Thymus (tissue), 11 donors: ENCODE measurements around the gene TNFSF12. TPM values are rescaled to one million over a fixed set of nuclear protein-coding genes. Genes with fewer than 3 reads are reported as not detected.

Source experiments
- DNase-seq, 9 donors: peaks; one replicate each; pipeline ENCODE4 v3.0.0-alpha.2; 2013; ENCODE audit warnings: low spot score in 9 of 9, low read depth in 6 of 9, missing footprints in 1 of 9
- H3K27ac ChIP-seq, 2 donors: one replicate each; pipeline ENCODE4 v1.5.1; 2013; ENCODE audit warnings: control low read depth in 1 of 2, low read depth in 1 of 2, low read length in 1 of 2, mild to moderate bottlenecking in 1 of 2, moderate library complexity in 1 of 2
- H3K27me3 ChIP-seq, 2 donors: one replicate each; pipeline ENCODE4 v1.5.1; 2013; ENCODE audit warnings: low read length in 1 of 2; ENCODE audit not compliant: control insufficient read depth in 2 of 2, insufficient read depth in 1 of 2
- H3K36me3 ChIP-seq, 2 donors: one replicate each; pipeline ENCODE4 v1.5.1; 2013; ENCODE audit warnings: low read length in 1 of 2, mild to moderate bottlenecking in 1 of 2, moderate library complexity in 1 of 2; ENCODE audit not compliant: control insufficient read depth in 2 of 2, insufficient read depth in 2 of 2
- H3K4me1 ChIP-seq, 2 donors: one replicate each; pipeline ENCODE4 v1.5.1; 2013; ENCODE audit warnings: low read length in 2 of 2; ENCODE audit not compliant: control insufficient read depth in 2 of 2, insufficient read depth in 2 of 2
- H3K4me3 ChIP-seq, 2 donors: one replicate each; pipeline ENCODE4 v1.5.1; 2013; ENCODE audit warnings: low read length in 2 of 2, control low read depth in 1 of 2, mild to moderate bottlenecking in 1 of 2
- H3K9me3 ChIP-seq, 2 donors: one replicate each; pipeline ENCODE4 v1.5.1; 2013; ENCODE audit warnings: low read length in 1 of 2, mild to moderate bottlenecking in 1 of 2; ENCODE audit not compliant: control insufficient read depth in 2 of 2, insufficient read depth in 1 of 2
- WGBS: extraction: QIAGEN DNeasy Blood & Tissue Kit; methylation state at CpG from one replicate; pipeline ENCODE4 v1.1.7; 2013; 5-methylcytosine and 5-hydroxymethylcytosine counted together
- polyA plus RNA-seq: library from polyadenylated mRNA; stranded (reverse); fragments of 200-250 nt; gene quantifications from one replicate; pipeline ENCODE4 v1.2.3, GENCODE V29; 2013
- total RNA-seq: library from RNA; stranded (reverse); fragments of 120-200 nt; gene quantifications from one replicate; pipeline ENCODE4 v1.2.4, GENCODE V29; 2013
- donor health status: healthy.

Gene TNFSF12
- total and polyA plus RNA-seq, 2 donors = 4.2 to 21.3 TPM

DNA sequence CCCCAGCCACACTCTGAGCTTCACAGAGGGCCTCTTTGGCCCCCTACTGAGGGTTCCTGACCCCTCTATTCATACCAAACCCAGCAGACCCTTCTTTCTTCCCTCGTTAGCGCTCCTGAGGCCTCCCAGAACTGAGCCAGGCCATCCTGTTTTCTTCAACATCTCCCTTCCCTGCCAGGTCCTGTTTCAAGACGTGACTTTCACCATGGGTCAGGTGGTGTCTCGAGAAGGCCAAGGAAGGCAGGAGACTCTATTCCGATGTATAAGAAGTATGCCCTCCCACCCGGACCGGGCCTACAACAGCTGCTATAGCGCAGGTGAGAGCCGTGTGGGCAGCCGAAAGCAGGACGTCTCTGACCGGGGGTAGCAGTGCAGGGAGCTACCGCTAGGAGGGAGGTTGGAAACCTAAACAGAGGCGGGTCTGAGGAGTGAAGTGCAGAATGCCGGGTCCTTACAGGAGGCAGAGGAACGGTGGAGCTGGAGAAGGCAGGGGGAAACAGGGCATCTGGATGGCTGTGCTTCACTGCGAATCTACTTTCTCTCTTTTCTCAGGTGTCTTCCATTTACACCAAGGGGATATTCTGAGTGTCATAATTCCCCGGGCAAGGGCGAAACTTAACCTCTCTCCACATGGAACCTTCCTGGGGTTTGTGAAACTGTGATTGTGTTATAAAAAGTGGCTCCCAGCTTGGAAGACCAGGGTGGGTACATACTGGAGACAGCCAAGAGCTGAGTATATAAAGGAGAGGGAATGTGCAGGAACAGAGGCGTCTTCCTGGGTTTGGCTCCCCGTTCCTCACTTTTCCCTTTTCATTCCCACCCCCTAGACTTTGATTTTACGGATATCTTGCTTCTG is 11.5 kb downstream of the TNFSF12 start:
- peaks cover 30 to 59% of the 10 kb centered on the region in 2 donors for H3K4me1 ChIP-seq
- 49% methylated on average over 22 of the region's 22 CpGs for WGBS
- peak overlapping the region; percentile 12 to 51 for H3K27ac ChIP-seq
- H3K27me3 ChIP-seq = peaks cover 0 to 20% of the 10 kb centered on the region in 2 donors
- peaks cover 19 to 24% of the 10 kb centered on the region in 2 donors for H3K36me3 ChIP-seq
- peak overlapping the region; percentile 69 to 82 for H3K4me3 ChIP-seq
- DNase-seq = peak in 2 of 9 donors; percentile 65 to 72
- peaks cover 0 to 8% of the 10 kb centered on the region in 2 donors for H3K9me3 ChIP-seq

DNA sequence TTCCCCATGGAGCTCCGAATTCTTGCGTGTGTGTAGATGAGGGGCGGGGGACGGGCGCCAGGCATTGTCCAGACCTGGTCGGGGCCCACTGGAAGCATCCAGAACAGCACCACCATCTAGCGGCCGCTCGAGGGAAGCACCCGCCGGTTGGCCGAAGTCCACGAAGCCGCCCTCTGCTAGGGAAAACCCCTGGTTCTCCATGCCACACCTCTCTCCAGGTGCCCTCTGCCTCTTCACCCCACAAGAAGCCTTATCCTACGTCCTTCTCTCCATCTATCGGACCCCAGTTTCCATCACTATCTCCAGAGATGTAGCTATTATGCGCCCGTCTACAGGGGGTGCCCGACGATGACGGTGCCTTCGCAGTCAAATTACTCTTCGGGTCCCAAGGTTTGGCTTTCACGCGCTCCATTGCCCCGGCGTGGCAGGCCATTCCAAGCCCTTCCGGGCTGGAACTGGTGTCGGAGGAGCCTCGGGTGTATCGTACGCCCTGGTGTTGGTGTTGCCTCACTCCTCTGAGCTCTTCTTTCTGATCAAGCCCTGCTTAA is 12.2 kb downstream of the TNFSF12 start:
- Histone ChIP-seq H3K36me3 (peaks cover 23 to 31% of the 10 kb centered on the region in 2 donors), H3K27ac (peak overlapping the region; percentile 92 to 93), H3K9me3 (peaks cover 0 to 8% of the 10 kb centered on the region in 2 donors), H3K4me1 (peaks cover 30 to 59% of the 10 kb centered on the region in 2 donors), H3K27me3 (peaks cover 0 to 20% of the 10 kb centered on the region in 2 donors), H3K4me3 (peak overlapping the region; percentile 69 to 82)
- peak in 5 of 9 donors; percentile 73 to 83 (median 81) for DNase-seq
- 1% methylated on average over 32 of the region's 32 CpGs for WGBS

DNA sequence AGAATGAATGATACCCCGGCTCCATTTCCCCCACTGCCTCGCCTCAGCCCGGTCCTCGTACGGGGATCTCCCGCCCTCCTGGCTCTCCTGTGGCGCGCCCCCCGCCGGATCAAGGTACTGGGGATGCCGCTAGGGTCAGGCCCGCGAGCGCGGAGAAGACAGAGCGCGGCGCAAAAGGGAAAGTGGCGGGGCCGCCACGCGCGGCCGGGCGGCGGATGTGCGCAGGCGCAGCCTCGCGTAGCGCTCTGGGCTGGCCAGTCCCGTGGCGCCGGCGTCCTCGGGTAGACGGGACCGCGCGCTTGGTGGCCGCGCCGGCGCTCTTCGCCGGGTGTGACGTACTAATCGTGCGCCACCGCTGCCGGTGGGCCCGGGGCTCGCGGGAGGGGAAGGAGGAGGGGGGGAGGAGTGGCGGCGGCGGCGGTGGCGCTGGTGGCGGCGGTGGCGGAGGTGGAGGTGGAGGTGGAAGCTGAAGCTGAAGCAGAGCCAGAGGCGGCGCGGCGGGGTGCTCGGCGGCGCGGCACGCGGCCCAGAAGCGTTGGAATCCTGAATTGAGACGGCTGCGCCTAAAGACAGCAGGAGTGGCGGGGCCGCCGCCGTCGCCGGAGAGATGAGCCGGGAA is 12.8 kb downstream of the TNFSF12 start, which contains the start of gene SENP3:
Gene SENP3 (plus strand): TSS at position 331 of the 619 bp plus-strand sequence. CDS start 1,158 bp downstream, outside the sequence.
- peaks cover 0 to 20% of the 10 kb centered on the region in 2 donors for H3K27me3 ChIP-seq
- DNase-seq = peak in 8 of 9 donors; percentile 65 to 91 (median 81)
- peak within 1 kb of the TSS; percentile 92 to 93 for H3K27ac ChIP-seq
- H3K4me1 ChIP-seq = peaks cover 30 to 59% of the 10 kb centered on the region in 2 donors
- H3K9me3 ChIP-seq = peaks cover 0 to 8% of the 10 kb centered on the region in 2 donors
- under 1% methylated on average over 82 of the region's 82 CpGs for WGBS
- peaks cover 23 to 36% of the 10 kb centered on the region in 2 donors for H3K36me3 ChIP-seq
- peak within 1 kb of the TSS; percentile 69 to 82 for H3K4me3 ChIP-seq

DNA sequence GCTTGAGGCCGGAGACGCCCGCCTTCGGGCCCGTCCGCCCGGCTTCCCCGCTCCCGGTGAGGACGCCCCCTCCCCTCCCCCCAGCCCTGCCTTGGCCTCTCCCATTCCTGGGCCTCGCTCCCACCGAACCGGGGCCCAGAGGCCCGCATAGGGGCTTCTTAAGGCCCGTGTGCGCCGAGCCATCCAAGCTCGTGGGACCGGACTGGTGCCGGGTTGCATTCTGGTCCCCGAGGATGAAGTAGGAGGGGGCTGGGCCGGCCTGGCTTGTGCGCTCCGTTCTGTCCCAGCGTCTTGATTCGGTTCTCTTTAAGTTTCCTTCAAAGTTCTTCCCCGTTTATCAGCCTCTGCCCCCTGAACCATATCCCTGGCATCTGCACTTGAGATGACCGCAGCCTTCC is 13.3 kb downstream of the TNFSF12 start:
- peaks cover 28 to 41% of the 10 kb centered on the region in 2 donors for H3K36me3 ChIP-seq
- WGBS = under 1% methylated on average over 28 of the region's 28 CpGs
- peaks cover 0 to 20% of the 10 kb centered on the region in 2 donors for H3K27me3 ChIP-seq
- H3K9me3 ChIP-seq = peaks cover 0 to 8% of the 10 kb centered on the region in 2 donors
- no peak for DNase-seq
- peaks cover 30 to 56% of the 10 kb centered on the region in 2 donors for H3K4me1 ChIP-seq
- H3K4me3 ChIP-seq = peak overlapping the region; percentile 69 to 82
- H3K27ac ChIP-seq = peak overlapping the region; percentile 64 to 93

DNA sequence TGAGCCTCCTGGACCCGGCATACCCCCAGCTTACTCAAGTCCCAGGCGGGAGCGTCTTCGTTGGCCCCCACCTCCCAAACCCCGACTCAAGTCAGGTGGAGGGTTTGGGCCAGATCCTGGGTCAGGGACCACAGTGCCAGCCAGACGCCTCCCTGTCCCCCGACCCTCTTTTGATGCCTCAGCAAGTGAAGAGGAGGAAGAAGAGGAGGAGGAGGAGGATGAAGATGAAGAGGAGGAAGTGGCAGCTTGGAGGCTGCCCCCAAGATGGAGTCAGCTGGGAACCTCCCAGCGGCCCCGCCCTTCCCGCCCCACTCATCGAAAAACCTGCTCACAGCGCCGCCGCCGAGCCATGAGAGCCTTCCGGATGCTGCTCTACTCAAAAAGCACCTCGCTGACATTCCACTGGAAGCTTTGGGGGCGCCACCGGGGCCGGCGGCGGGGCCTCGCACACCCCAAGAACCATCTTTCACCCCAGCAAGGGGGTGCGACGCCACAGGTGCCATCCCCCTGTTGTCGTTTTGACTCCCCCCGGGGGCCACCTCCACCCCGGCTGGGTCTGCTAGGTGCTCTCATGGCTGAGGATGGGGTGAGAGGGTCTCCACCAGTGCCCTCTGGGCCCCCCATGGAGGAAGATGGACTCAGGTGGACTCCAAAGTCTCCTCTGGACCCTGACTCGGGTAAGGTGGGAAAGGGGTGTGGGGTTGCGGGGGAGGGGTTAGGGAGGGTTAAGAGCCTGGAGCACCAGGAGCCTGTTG is 14.4 kb downstream of the TNFSF12 start:
- WGBS = 96% methylated on average over 30 of the region's 30 CpGs
- Histone ChIP-seq H3K36me3 (peaks cover 30 to 47% of the 10 kb centered on the region in 2 donors), H3K27ac (no peak overlapping the region), H3K4me1 (peaks cover 25 to 45% of the 10 kb centered on the region in 2 donors), H3K27me3 (peaks cover 0 to 14% of the 10 kb centered on the region in 2 donors), H3K9me3 (peaks cover 0 to 5% of the 10 kb centered on the region in 2 donors), H3K4me3 (no peak overlapping the region)
- DNase-seq = no peak

DNA sequence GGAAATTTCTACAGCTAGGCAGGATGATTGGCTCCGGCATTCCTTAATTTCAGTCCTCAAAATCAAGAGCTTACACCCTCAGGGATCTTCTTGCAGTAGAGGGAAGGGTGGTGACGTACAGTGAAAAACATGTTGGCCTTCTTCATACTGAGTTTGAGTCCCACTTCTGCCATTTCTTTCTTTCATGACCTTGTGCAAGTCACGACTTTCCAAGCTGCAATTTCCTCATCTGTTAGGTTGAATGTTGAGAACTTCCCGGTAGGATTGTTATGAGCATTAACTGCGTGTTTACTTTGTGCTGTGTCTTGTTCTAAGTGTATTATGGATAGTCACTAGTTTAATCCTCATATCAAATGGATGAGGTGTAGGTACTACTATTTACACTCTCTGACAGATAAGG is 20.7 kb downstream of the TNFSF12 start:
- DNase-seq = no peak
- H3K27me3 ChIP-seq = no peaks in the 10 kb centered on the region
- H3K36me3 ChIP-seq = peaks cover 38 to 66% of the 10 kb centered on the region in 2 donors
- 98% methylated on average over 5 of the region's 5 CpGs for WGBS
- H3K9me3 ChIP-seq = peaks cover 0 to 3% of the 10 kb centered on the region in 2 donors
- H3K4me3 ChIP-seq = no peak overlapping the region
- H3K27ac ChIP-seq = no peak overlapping the region
- H3K4me1 ChIP-seq = peaks cover 3 to 15% of the 10 kb centered on the region in 2 donors

DNA sequence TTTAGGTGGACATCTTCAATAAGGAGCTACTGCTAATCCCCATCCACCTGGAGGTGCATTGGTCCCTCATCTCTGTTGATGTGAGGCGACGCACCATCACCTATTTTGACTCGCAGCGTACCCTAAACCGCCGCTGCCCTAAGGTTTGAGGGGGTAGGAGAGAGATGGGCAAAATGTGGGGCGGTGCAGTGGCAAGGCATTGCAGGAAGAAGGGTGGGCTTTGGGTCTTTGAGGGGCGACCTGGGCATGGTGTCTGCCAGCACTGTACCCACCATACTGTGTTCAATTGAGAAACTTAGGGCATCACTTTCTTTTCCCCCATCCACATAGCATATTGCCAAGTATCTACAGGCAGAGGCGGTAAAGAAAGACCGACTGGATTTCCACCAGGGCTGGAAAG is 21.5 kb downstream of the TNFSF12 start:
- Histone ChIP-seq H3K36me3 (peaks cover 39 to 66% of the 10 kb centered on the region in 2 donors), H3K27me3 (no peaks in the 10 kb centered on the region), H3K9me3 (peaks cover 0 to 3% of the 10 kb centered on the region in 2 donors), H3K27ac (no peak overlapping the region), H3K4me1 (peaks cover 5 to 23% of the 10 kb centered on the region in 2 donors), H3K4me3 (no peak overlapping the region)
- 97% methylated on average over 10 of the region's 10 CpGs for WGBS
- DNase-seq = no peak

DNA sequence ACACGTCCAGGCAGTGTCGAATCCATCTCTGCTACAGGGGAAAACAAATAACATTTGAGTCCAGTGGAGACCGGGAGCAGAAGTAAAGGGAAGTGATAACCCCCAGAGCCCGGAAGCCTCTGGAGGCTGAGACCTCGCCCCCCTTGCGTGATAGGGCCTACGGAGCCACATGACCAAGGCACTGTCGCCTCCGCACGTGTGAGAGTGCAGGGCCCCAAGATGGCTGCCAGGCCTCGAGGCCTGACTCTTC is 23.4 kb downstream of the TNFSF12 start:
- H3K27ac ChIP-seq = peak overlapping the region; percentile 72 to 77
- peaks cover 8 to 34% of the 10 kb centered on the region in 2 donors for H3K4me1 ChIP-seq
- DNase-seq = peak in 1 of 9 donors; percentile 94
- no peaks in the 10 kb centered on the region for H3K27me3 ChIP-seq
- peak overlapping the region; percentile 51 to 59 for H3K4me3 ChIP-seq
- peaks cover 0 to 3% of the 10 kb centered on the region in 2 donors for H3K9me3 ChIP-seq
- peaks cover 48 to 68% of the 10 kb centered on the region in 2 donors for H3K36me3 ChIP-seq
- WGBS = under 1% methylated on average over 11 of the region's 11 CpGs
